AML-193 (cell line): ENCODE measurements around the gene HERC5.
A peak's percentile ranks its signal among the peaks of the same experiment; 100 is the strongest.
"Not testable (repeated sequence)": the region's sequence is repeated elsewhere in the genome, so short reads cannot be mapped to it uniquely, and the experiment has no call there.

Source experiments
- DNase-seq, 2 experiments: peaks; one replicate each; lab custom pipeline; 2025; lab: John Stamatoyannopoulos, UW

HERC5 gene

GRCh38 chr4:88448211-88448765 is 8.6 kb upstream of the HERC5 start:
- not testable (repeated sequence) for DNase-seq

GRCh38 chr4:88448889-88449288 is 8.0 kb upstream of the HERC5 start:
- no peak for DNase-seq

GRCh38 chr4:88449290-88449689 is 7.6 kb upstream of the HERC5 start:
- DNase-seq, result no peak

- no peak for DNase-seq
These were observed 5.7 kb upstream of the HERC5 start for GRCh38 chr4:88451205-88451604.

- no peak for DNase-seq
These were observed 4.0 kb upstream of the HERC5 start for GRCh38 chr4:88452912-88453311.

- DNase-seq, result no peak
These were observed 586 bp downstream of the HERC5 start for GRCh38 chr4:88457307-88458103.

GRCh38 chr4:88458104-88458740 is 1.3 kb downstream of the HERC5 start:
- peak; percentile 86 to 87 for DNase-seq

GRCh38 chr4:88465653-88466192 is 8.8 kb downstream of the HERC5 start:
- no peak for DNase-seq

- no peak for DNase-seq
These were observed 10.5 kb downstream of the HERC5 start for GRCh38 chr4:88467392-88467791.

- no peak for DNase-seq
These were observed 20.4 kb downstream of the HERC5 start for GRCh38 chr4:88477229-88477860.

GRCh38 chr4:88478247-88478646 is 21.3 kb downstream of the HERC5 start:
- no peak for DNase-seq

- no peak for DNase-seq
These were observed 24.6 kb downstream of the HERC5 start for GRCh38 chr4:88481537-88481936.

- no peak for DNase-seq
These were observed 32.3 kb downstream of the HERC5 start for GRCh38 chr4:88489100-88489761.

- no peak for DNase-seq
These were observed 41.0 kb downstream of the HERC5 start for GRCh38 chr4:88497859-88498409.

- DNase-seq, result no peak
These were observed 46.4 kb downstream of the HERC5 start for GRCh38 chr4:88503344-88503743.

- DNase-seq, result no peak
These were observed 54.3 kb downstream of the HERC5 start for GRCh38 chr4:88511236-88511635.

- no peak for DNase-seq
These were observed 57.9 kb downstream of the HERC5 start for GRCh38 chr4:88514557-88515511.

- DNase-seq, result no peak
These were observed 59.8 kb downstream of the HERC5 start for GRCh38 chr4:88516746-88517145.

- DNase-seq, result no peak
These were observed 60.9 kb downstream of the HERC5 start for GRCh38 chr4:88517825-88518224.

- no peak for DNase-seq
These were observed 62.0 kb downstream of the HERC5 start for GRCh38 chr4:88518911-88519310.
